Ishikawa (cell line): ENCODE data around the gene PRDM2.

Experiments used
- CEBPB ChIP-seq: IDR thresholded peaks from 2 replicates; pipeline ENCODE4 v1.6.1; 2012
- CREB1 ChIP-seq: IDR thresholded peaks from 2 replicates; pipeline ENCODE4 v1.6.1; 2012; ENCODE audit warnings: low read depth
- EGR1 ChIP-seq: IDR thresholded peaks from 2 replicates; pipeline ENCODE4 v1.6.1; 2012
- EP300 ChIP-seq: IDR thresholded peaks from 2 replicates; pipeline ENCODE4 v1.6.1; 2012; ENCODE audit warnings: borderline replicate concordance
- FOXM1 ChIP-seq: IDR thresholded peaks from 2 replicates; pipeline ENCODE4 v1.6.1; 2012; ENCODE audit warnings: low read depth, borderline replicate concordance
- MAX ChIP-seq: IDR thresholded peaks from 2 replicates; pipeline ENCODE4 v1.6.1; 2012
- NFIC ChIP-seq: IDR thresholded peaks from 2 replicates; pipeline ENCODE4 v1.6.1; 2012
- RAD21 ChIP-seq: IDR thresholded peaks from 2 replicates; pipeline ENCODE4 v1.6.1; 2012; ENCODE audit warnings: low read depth
- REST ChIP-seq: IDR thresholded peaks from 2 replicates; pipeline ENCODE4 v1.6.1; 2012; ENCODE audit warnings: low read depth, mild to moderate bottlenecking
- TAF1 ChIP-seq: IDR thresholded peaks from 2 replicates; pipeline ENCODE4 v1.6.1; 2012; ENCODE audit warnings: low read depth, mild to moderate bottlenecking
- TCF12 ChIP-seq: IDR thresholded peaks from 2 replicates; pipeline ENCODE4 v1.6.1; 2012; ENCODE audit warnings: low read depth
- TEAD4 ChIP-seq: IDR thresholded peaks from 2 replicates; pipeline ENCODE4 v1.6.1; 2012
- USF1 ChIP-seq: IDR thresholded peaks from 2 replicates; pipeline ENCODE4 v1.6.1; 2012
- YY1 ChIP-seq: IDR thresholded peaks from 2 replicates; pipeline ENCODE4 v1.6.1; 2012; ENCODE audit warnings: low read depth
- ZBTB7A ChIP-seq: IDR thresholded peaks from 2 replicates; pipeline ENCODE4 v1.6.1; 2012; ENCODE audit warnings: low read depth

Gene PRDM2

GRCh38 chr1:13694886-13695684 lies 4.9 kb upstream of the PRDM2 start:
- TF ChIP-seq YY1, result no peak
- TF ChIP-seq MAX, result no peak
- no peak for TF ChIP-seq EP300
- no peak for TF ChIP-seq FOXM1
- TF ChIP-seq RAD21, result no peak
- no peak for TF ChIP-seq EGR1
- no peak for TF ChIP-seq REST
- TF ChIP-seq ZBTB7A, result no peak
- no peak for TF ChIP-seq CEBPB
- no peak for TF ChIP-seq TEAD4
- TF ChIP-seq NFIC, result no peak
- no peak for TF ChIP-seq CREB1
- no peak for TF ChIP-seq TAF1
- no peak for TF ChIP-seq USF1
- TF ChIP-seq TCF12, result no peak

GRCh38 chr1:13697738-13698137 lies 2.2 kb upstream of the PRDM2 start:
- TF ChIP-seq CEBPB (no peak), EGR1 (no peak), USF1 (no peak), RAD21 (no peak), TEAD4 (no peak), YY1 (no peak), EP300 (no peak), ZBTB7A (no peak), TAF1 (no peak)

- TF ChIP-seq YY1, result no peak
- no peak for TF ChIP-seq REST
- TF ChIP-seq NFIC, result no peak
- TF ChIP-seq TAF1, result no peak
- no peak for TF ChIP-seq USF1
- no peak for TF ChIP-seq TCF12
- no peak for TF ChIP-seq RAD21
- TF ChIP-seq EP300, result no peak
- no peak for TF ChIP-seq MAX
- TF ChIP-seq FOXM1, result no peak
- TF ChIP-seq EGR1, result no peak
- no peak for TF ChIP-seq ZBTB7A
- TF ChIP-seq CREB1, result no peak
- no peak for TF ChIP-seq CEBPB
- no peak for TF ChIP-seq TEAD4
These were observed 478 bp upstream of the PRDM2 start for GRCh38 chr1:13699510-13699909.

- no peak for TF ChIP-seq ZBTB7A
- TF ChIP-seq FOXM1, result no peak
- TF ChIP-seq YY1, result no peak
- no peak for TF ChIP-seq CREB1
- TF ChIP-seq TAF1, result no peak
These were observed 708 bp downstream of the PRDM2 start for GRCh38 chr1:13700521-13701270.

GRCh38 chr1:13701271-13701640 lies 1.3 kb downstream of the PRDM2 start:
- TF ChIP-seq YY1, result no peak
- no peak for TF ChIP-seq TCF12
- TF ChIP-seq ZBTB7A, result no peak
- no peak for TF ChIP-seq USF1
- TF ChIP-seq CREB1, result no peak
- TF ChIP-seq MAX, result no peak
- no peak for TF ChIP-seq NFIC
- TF ChIP-seq CEBPB, result no peak
- TF ChIP-seq REST, result no peak
- no peak for TF ChIP-seq TAF1
- TF ChIP-seq RAD21, result no peak
